ENCODE results near the gene XRCC1. TPM values are rescaled to one million over a fixed set of nuclear protein-coding genes. Genes with fewer than 3 reads are reported as not detected.

XRCC1 gene
- total and polyA plus RNA-seq, 9 of the 15 experiments (the other 6 are each of a cell fraction or from before 2014, with no cell fraction given): 1.5 to 36.9 (median 24.9) TPM

GRCh38 chr19:43534816-43535761 is 40.2 kb downstream of the XRCC1 start (continued):
- TF ChIP-seq RAD21 (CRISPR knock-in tag; conservative IDR thresholded peaks at IDR 0.05 in 1 of 2, IDR thresholded peaks at IDR 0.05 in 1 of 2): peak in 1 of 2 experiments; percentile 27; a peak in 1 of 4 replicates
- no peak for TF ChIP-seq ZNF707 (CRISPR knock-in tag; conservative IDR thresholded peaks at IDR 0.05)
- peak in 1 of 3 experiments; percentile 11 for TF ChIP-seq YY1 (IDR thresholded peaks at IDR 0.05; ENCODE audit: borderline replicate concordance in 1 of 3, control insufficient read depth in 1 of 3, extremely low read depth in 1 of 3, insufficient read depth in 3 of 3, insufficient read length in 1 of 3, insufficient replicate concordance in 2 of 3, low read depth in 1 of 3, low read length in 2 of 3)
- no peak for TF ChIP-seq GTF3C2 (IDR thresholded peaks at IDR 0.05; ENCODE audit: borderline replicate concordance, extremely low read depth, insufficient read length)
- peak; percentile 81 for TF ChIP-seq HNRNPL (IDR thresholded peaks at IDR 0.05; ENCODE audit: low read depth, low read length)
- TF ChIP-seq FOS (IDR thresholded peaks at IDR 0.05; ENCODE audit: extremely low read depth, insufficient read length): no peak
- TF ChIP-seq PHB2 (IDR thresholded peaks at IDR 0.05; ENCODE audit: low read depth): no peak
- TF ChIP-seq, protein P1, sequence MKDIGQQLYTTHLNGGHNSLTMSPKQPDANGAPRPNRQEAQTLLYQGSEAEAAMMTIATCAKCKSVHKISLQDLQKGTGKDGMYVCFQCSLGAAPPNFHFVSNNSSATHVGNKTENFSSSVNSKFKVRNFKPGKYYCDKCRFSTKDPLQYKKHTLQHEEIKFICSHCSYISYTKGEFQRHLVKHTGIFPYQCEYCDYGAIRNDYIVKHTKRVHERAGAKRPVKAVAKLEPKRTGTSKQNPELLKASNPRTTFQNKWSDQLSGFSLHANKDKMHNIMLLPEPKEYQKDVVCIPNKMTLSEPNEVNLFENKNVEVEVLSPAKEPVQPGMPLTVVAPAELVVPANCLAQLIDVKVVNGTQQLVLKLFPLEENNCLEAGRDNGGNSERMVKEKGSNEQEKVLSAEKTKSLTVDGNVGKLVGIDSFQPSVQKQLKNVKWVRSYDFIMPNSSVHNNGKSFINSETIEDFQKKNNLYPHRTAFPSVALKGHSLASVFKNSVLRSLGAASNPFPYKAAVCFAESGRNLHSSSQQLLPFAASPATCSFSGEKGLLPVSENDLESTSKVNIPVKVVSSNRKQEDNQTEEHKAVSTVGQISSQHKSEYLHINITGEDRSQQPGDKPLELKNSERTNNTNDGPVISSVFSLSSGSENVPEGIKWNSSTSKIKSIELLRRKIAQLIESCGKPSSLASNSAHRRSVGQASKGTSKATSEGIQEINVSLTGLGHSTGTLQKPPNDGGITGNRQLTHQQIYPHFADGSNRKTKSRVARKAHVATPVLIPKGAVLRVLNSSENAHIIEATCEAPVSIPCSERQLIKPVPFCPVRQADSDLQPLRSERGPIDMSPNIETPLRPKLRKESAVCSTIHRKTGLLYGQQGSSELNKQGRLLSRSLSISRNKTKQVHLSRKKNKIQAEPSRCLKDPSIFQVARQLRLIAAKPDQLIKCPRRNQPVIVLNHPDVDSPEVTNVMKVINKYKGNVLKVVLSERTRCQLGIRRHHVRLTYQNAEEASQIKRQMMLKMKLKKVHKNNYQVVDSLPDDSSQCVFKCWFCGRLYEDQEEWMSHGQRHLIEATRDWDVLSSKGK (CRISPR knock-in tag; IDR thresholded peaks at IDR 0.05): no peak
- TF ChIP-seq CHD4 (IDR thresholded peaks at IDR 0.05; ENCODE audit: insufficient read depth, insufficient replicate concordance, low read depth, low read length, poor library complexity, severe bottlenecking): no peak
- TF ChIP-seq, protein P2, sequence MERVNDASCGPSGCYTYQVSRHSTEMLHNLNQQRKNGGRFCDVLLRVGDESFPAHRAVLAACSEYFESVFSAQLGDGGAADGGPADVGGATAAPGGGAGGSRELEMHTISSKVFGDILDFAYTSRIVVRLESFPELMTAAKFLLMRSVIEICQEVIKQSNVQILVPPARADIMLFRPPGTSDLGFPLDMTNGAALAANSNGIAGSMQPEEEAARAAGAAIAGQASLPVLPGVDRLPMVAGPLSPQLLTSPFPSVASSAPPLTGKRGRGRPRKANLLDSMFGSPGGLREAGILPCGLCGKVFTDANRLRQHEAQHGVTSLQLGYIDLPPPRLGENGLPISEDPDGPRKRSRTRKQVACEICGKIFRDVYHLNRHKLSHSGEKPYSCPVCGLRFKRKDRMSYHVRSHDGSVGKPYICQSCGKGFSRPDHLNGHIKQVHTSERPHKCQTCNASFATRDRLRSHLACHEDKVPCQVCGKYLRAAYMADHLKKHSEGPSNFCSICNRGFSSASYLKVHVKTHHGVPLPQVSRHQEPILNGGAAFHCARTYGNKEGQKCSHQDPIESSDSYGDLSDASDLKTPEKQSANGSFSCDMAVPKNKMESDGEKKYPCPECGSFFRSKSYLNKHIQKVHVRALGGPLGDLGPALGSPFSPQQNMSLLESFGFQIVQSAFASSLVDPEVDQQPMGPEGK (CRISPR knock-in tag; IDR thresholded peaks at IDR 0.05; ENCODE audit: borderline replicate concordance): no peak
- no peak for TF ChIP-seq TGIF2 (CRISPR knock-in tag; IDR thresholded peaks at IDR 0.05)
- no peak for TF ChIP-seq ESRRA (IDR thresholded peaks at IDR 0.05; ENCODE audit: borderline replicate concordance, low read depth)
- TF ChIP-seq, protein P3, sequence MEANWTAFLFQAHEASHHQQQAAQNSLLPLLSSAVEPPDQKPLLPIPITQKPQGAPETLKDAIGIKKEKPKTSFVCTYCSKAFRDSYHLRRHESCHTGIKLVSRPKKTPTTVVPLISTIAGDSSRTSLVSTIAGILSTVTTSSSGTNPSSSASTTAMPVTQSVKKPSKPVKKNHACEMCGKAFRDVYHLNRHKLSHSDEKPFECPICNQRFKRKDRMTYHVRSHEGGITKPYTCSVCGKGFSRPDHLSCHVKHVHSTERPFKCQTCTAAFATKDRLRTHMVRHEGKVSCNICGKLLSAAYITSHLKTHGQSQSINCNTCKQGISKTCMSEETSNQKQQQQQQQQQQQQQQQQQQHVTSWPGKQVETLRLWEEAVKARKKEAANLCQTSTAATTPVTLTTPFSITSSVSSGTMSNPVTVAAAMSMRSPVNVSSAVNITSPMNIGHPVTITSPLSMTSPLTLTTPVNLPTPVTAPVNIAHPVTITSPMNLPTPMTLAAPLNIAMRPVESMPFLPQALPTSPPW (CRISPR knock-in tag; IDR thresholded peaks at IDR 0.05): no peak
